OCI-LY7 (cell line): ENCODE results near the gene ITGA2. TPM values are rescaled to one million over a fixed set of nuclear protein-coding genes. Genes with fewer than 3 reads are reported as not detected.

ENCODE experiments used
- BruUV-seq: library from RNA; stranded (reverse); fragments of 400-500 nt; replicated peaks from 2 replicates; lab custom pipeline; 2021; lab: Mats Ljungman, UMichigan
- CTCF ChIA-PET: fragments of 300-600 bp; sonication (Branson Sonifier 250); formaldehyde crosslinking; loops from one replicate; lab custom pipeline; 2022; ENCODE audit warnings: antibody characterized with exemption; ENCODE audit not compliant: unreplicated experiment; lab: Charles Lee
- POLR2A ChIA-PET: fragments of 300-600 bp; sonication (Branson Sonifier 250); formaldehyde crosslinking; loops from one replicate; lab custom pipeline; 2022; ENCODE audit warnings: antibody characterized with exemption; lab: Charles Lee
- DNase-seq: peaks from one replicate; pipeline ENCODE4 v3.0.0-alpha.2; 2015; ENCODE audit warnings: low spot score
- H2AFZ ChIP-seq: fragments of 200-600 bp; sonication (generic), shearing (Covaris generic); 2 replicates; pipeline ENCODE4 v1.6.1; 2014; ENCODE audit warnings: mild to moderate bottlenecking, antibody characterized with exemption, low read length, moderate library complexity
- H3K27ac ChIP-seq: fragments of 200-600 bp; sonication (generic); 2 replicates; pipeline ENCODE4 v1.5.1; 2014; ENCODE audit warnings: mixed run types, low read depth, mild to moderate bottlenecking, moderate library complexity, low read length, inconsistent platforms; ENCODE audit not compliant: poor library complexity, severe bottlenecking
- H3K36me3 ChIP-seq: fragments of 200-600 bp; sonication (generic); 2 replicates; pipeline ENCODE4 v1.6.1; 2014; ENCODE audit warnings: mild to moderate bottlenecking, antibody characterized with exemption, low read length, moderate library complexity, mixed read lengths; ENCODE audit not compliant: insufficient read depth
- H3K4me1 ChIP-seq: fragments of 200-600 bp; sonication (generic); 2 replicates; pipeline ENCODE4 v1.5.1; 2014; ENCODE audit warnings: mild to moderate bottlenecking, low read length; ENCODE audit not compliant: insufficient read depth, poor library complexity, severe bottlenecking
- H3K4me2 ChIP-seq: fragments of 200-600 bp; sonication (generic); 2 replicates; pipeline ENCODE4 v1.6.1; 2014; ENCODE audit warnings: mild to moderate bottlenecking, low read length
- H3K4me3 ChIP-seq: fragments of 200-600 bp; sonication (generic); 2 replicates; pipeline ENCODE4 v1.5.1; 2014; ENCODE audit warnings: mild to moderate bottlenecking, low read depth, low read length; ENCODE audit not compliant: poor library complexity, severe bottlenecking
- H3K79me2 ChIP-seq: fragments of 200-600 bp; sonication (generic); 2 replicates; pipeline ENCODE4 v1.6.1; 2016; ENCODE audit warnings: low read depth, mild to moderate bottlenecking, low read length, moderate library complexity, mixed read lengths; ENCODE audit not compliant: insufficient read depth
- H3K9me2 ChIP-seq: fragments of 200-600 bp; sonication (generic); 2 replicates; pipeline ENCODE4 v1.6.1; 2016; ENCODE audit warnings: mild to moderate bottlenecking, low read length, mixed read lengths; ENCODE audit not compliant: insufficient read depth
- H3K9me3 ChIP-seq: fragments of 200-600 bp; sonication (generic); 2 replicates; pipeline ENCODE4 v1.6.1; 2014; ENCODE audit warnings: mild to moderate bottlenecking, mixed run types, low read length, mixed read lengths
- H4K20me1 ChIP-seq: fragments of 200-600 bp; sonication (generic); 2 replicates; pipeline ENCODE4 v1.6.1; 2014; ENCODE audit warnings: mild to moderate bottlenecking, antibody characterized with exemption, low read length, moderate library complexity, mixed read lengths; ENCODE audit not compliant: insufficient read depth
- CTCF ChIP-seq: fragments of 200-600 bp; sonication (generic); conservative IDR thresholded peaks from 2 replicates; pipeline ENCODE4 v1.5.1; 2014; ENCODE audit warnings: mild to moderate bottlenecking, antibody characterized with exemption, low read length, moderate library complexity, mixed read lengths
- EZH2phosphoT487 ChIP-seq: fragments of 200-600 bp; sonication (generic); IDR thresholded peaks from 2 replicates; pipeline ENCODE4 v1.6.1; 2018; ENCODE audit warnings: low read depth, borderline replicate concordance, mild to moderate bottlenecking, mixed run types, antibody characterized with exemption, low read length, moderate library complexity, mixed read lengths
- intact Hi-C: fragments of 100-400 bp; cut with micrococcal nuclease; formaldehyde crosslinking; loops from one replicate; pipeline ENCODE4 v1.10.0; 2022; ENCODE audit not compliant: unreplicated experiment
- total RNA-seq, 2 experiments: library from RNA; depleted of rRNA in 1 of 2; stranded (reverse); fragments of >200 nt in 1 of 2; shearing (Covaris generic) in 1 of 2; gene quantifications; 2 replicates each; pipeline ENCODE4 v1.2.3, GENCODE V29; 2014 to 2022

The ITGA2 gene
- total RNA-seq, 2 experiments from 2014 or later = not detected

- Histone ChIP-seq H3K4me1 (no peaks in the 10 kb centered on the region), H2AFZ (no peak overlapping the region), H3K4me2 (no peak overlapping the region), H4K20me1 (no peaks in the 10 kb centered on the region), H3K36me3 (no peaks in the 10 kb centered on the region), H3K9me2 (no peaks in the 10 kb centered on the region), H3K9me3 (no peaks in the 10 kb centered on the region), H3K4me3 (no peak overlapping the region), H3K27ac (no peak overlapping the region), H3K79me2 (no peaks in the 10 kb centered on the region)
- DNase-seq = no peak
- intact Hi-C loops = no loop called here
- BruUV-seq = no TSS peak
- POLR2A ChIA-PET = no interaction called here
- CTCF ChIA-PET = no interaction called here
- no peak for TF ChIP-seq CTCF
- no peak for TF ChIP-seq EZH2phosphoT487
Observed at GRCh38 chr5:53006911-53007890, 18.0 kb downstream of the ITGA2 start.

GRCh38 chr5:53008751-53009150 lies 19.6 kb downstream of the ITGA2 start:
- Histone ChIP-seq H3K9me3 (no peaks in the 10 kb centered on the region), H4K20me1 (no peaks in the 10 kb centered on the region), H3K9me2 (no peaks in the 10 kb centered on the region), H3K36me3 (no peaks in the 10 kb centered on the region), H2AFZ (no peak overlapping the region), H3K79me2 (no peaks in the 10 kb centered on the region), H3K4me1 (no peaks in the 10 kb centered on the region), H3K27ac (no peak overlapping the region), H3K4me3 (no peak overlapping the region), H3K4me2 (no peak overlapping the region)
- TF ChIP-seq CTCF = no peak
- no peak for TF ChIP-seq EZH2phosphoT487
- CTCF ChIA-PET = no interaction called here
- intact Hi-C loops = no loop called here
- POLR2A ChIA-PET = no interaction called here
- no TSS peak for BruUV-seq
- DNase-seq = no peak

GRCh38 chr5:53009816-53010215 lies 20.7 kb downstream of the ITGA2 start:
- H3K9me3 ChIP-seq = no peaks in the 10 kb centered on the region
- no peaks in the 10 kb centered on the region for H3K79me2 ChIP-seq
- DNase-seq = no peak
- intact Hi-C loops = no loop called here
- no TSS peak for BruUV-seq
- H4K20me1 ChIP-seq = no peaks in the 10 kb centered on the region
- no peaks in the 10 kb centered on the region for H3K4me1 ChIP-seq
- CTCF ChIA-PET = no interaction called here
- POLR2A ChIA-PET = no interaction called here
- H3K27ac ChIP-seq = no peak overlapping the region
- no peak for TF ChIP-seq CTCF
- TF ChIP-seq EZH2phosphoT487 = no peak
- H3K4me2 ChIP-seq = no peak overlapping the region
- no peaks in the 10 kb centered on the region for H3K36me3 ChIP-seq
- no peak overlapping the region for H2AFZ ChIP-seq
- H3K4me3 ChIP-seq = no peak overlapping the region
- H3K9me2 ChIP-seq = no peaks in the 10 kb centered on the region
